Stimulated activated CD4-positive, alpha-beta T cell treated with anti-CD3 and anti-CD28 coated beads, Interleukin-4, amount 100 ng/mL, for 24 hours (primary cell): Measurements from ENCODE around the gene SMIM11.
A peak's percentile ranks its signal among the peaks of the same experiment; 100 is the strongest.
"Not testable (repeated sequence)": the region's sequence is repeated elsewhere in the genome, so short reads cannot be mapped to it uniquely, and the experiment has no call there.

ENCODE experiments used
- DNase-seq: peaks from one replicate; pipeline ENCODE4 v3.0.0-alpha.2; 2020

The SMIM11 gene

GRCh38 chr21:34357889-34358288, 17.4 kb upstream of the SMIM11 start:
- DNase-seq = no peak

GRCh38 chr21:34358866-34359265, 16.4 kb upstream of the SMIM11 start:
- no peak for DNase-seq

GRCh38 chr21:34360488-34361241, 14.6 kb upstream of the SMIM11 start:
- no peak for DNase-seq

GRCh38 chr21:34362136-34362444, 13.2 kb upstream of the SMIM11 start:
- DNase-seq = no peak

- DNase-seq = no peak
Measured at GRCh38 chr21:34362670-34363069, 12.6 kb upstream of the SMIM11 start.

GRCh38 chr21:34363733-34364132, 11.6 kb upstream of the SMIM11 start, which contains the start of gene KCNE2:
Gene KCNE2, plus strand, starts transcription at chr21:34364006. Its CDS starts 6,473 bp downstream, at chr21:34370479.
- DNase-seq = no peak

GRCh38 chr21:34364921-34365320, 10.4 kb upstream of the SMIM11 start:
- no peak for DNase-seq

GRCh38 chr21:34365809-34366208, 9.5 kb upstream of the SMIM11 start:
- no peak for DNase-seq

- DNase-seq = peak; percentile 46
Measured at GRCh38 chr21:34367320-34367935, 7.9 kb upstream of the SMIM11 start.

GRCh38 chr21:34369741-34370140, 5.6 kb upstream of the SMIM11 start:
- DNase-seq = no peak

- DNase-seq = no peak
Measured at GRCh38 chr21:34372321-34372720, 3.0 kb upstream of the SMIM11 start.

- not testable (repeated sequence) for DNase-seq
Measured at GRCh38 chr21:34374462-34374861, 845 bp upstream of the SMIM11 start.

- DNase-seq = not testable (repeated sequence)
Measured at GRCh38 chr21:34375619-34375972, 289 bp downstream of the SMIM11 start.

GRCh38 chr21:34383138-34383537, 7.8 kb downstream of the SMIM11 start:
- DNase-seq = not testable (repeated sequence)

- not testable (repeated sequence) for DNase-seq
Measured at GRCh38 chr21:34383724-34384415, 8.6 kb downstream of the SMIM11 start.

GRCh38 chr21:34400522-34400921, 25.2 kb downstream of the SMIM11 start:
- DNase-seq = not testable (repeated sequence)

GRCh38 chr21:34404742-34405141, 29.4 kb downstream of the SMIM11 start:
- not testable (repeated sequence) for DNase-seq

- not testable (repeated sequence) for DNase-seq
Measured at GRCh38 chr21:34405686-34406085, 30.4 kb downstream of the SMIM11 start.

- not testable (repeated sequence) for DNase-seq
Measured at GRCh38 chr21:34406102-34406501, 30.8 kb downstream of the SMIM11 start.

GRCh38 chr21:34406676-34407075, 31.4 kb downstream of the SMIM11 start:
- not testable (repeated sequence) for DNase-seq

GRCh38 chr21:34407294-34407693, 32.0 kb downstream of the SMIM11 start:
- not testable (repeated sequence) for DNase-seq

GRCh38 chr21:34417448-34418077, 42.3 kb downstream of the SMIM11 start:
- DNase-seq = not testable (repeated sequence)

- DNase-seq = not testable (repeated sequence)
Measured at GRCh38 chr21:34423805-34424204, 48.5 kb downstream of the SMIM11 start, which contains the start of gene SMIM34. Gene SMIM34, minus strand, starts transcription at chr21:34423951. Its CDS starts 112 bp downstream, at chr21:34423839.
